IMR-90 (cell line): ENCODE results near the gene C22orf39. TPM values are rescaled to one million over a fixed set of nuclear protein-coding genes. Genes with fewer than 3 reads are reported as not detected.

Experiments used
- ATAC-seq: fragments of 200-7000 bp; cut with Tn5 transposase; 2 replicates; pipeline ENCODE4 v1.9.1; 2020; ENCODE audit warnings: low read depth, mild to moderate bottlenecking, moderate library complexity
- BruUV-seq: library from RNA; stranded (reverse); fragments of 400-500 nt; replicated peaks from 2 replicates; lab custom pipeline; 2021; lab: Mats Ljungman, UMichigan
- CTCF ChIA-PET: fragments of 300-600 bp; formaldehyde crosslinking; extraction: SDS; loops from one replicate; lab custom pipeline; 2021; ENCODE audit warnings: antibody characterized with exemption; lab: Yijun Ruan, JAX
- POLR2A ChIA-PET: fragments of 300-600 bp; sonication (Branson Sonifier 250); formaldehyde crosslinking; loops from one replicate; lab custom pipeline; 2022; ENCODE audit warnings: antibody characterized with exemption; ENCODE audit not compliant: unreplicated experiment; lab: Charles Lee
- DNase-seq: peaks from one replicate; pipeline ENCODE4 v3.0.0; 2013
- H2AFZ ChIP-seq: replicated peaks from 2 replicates; pipeline ENCODE3; 2013; ENCODE audit warnings: low read length, mild to moderate bottlenecking; ENCODE audit not compliant: poor library complexity
- H2AK5ac ChIP-seq: 2 replicates; pipeline ENCODE4 v1.6.1; 2013; ENCODE audit warnings: low read depth, low read length, inconsistent platforms
- H2AK9ac ChIP-seq: replicated peaks from 2 replicates; pipeline ENCODE3; 2013; ENCODE audit warnings: mild to moderate bottlenecking, low read depth, low read length, moderate library complexity; ENCODE audit not compliant: poor library complexity
- H2BK120ac ChIP-seq: 2 replicates; pipeline ENCODE4 v1.6.1; 2013; ENCODE audit warnings: low read depth, low read length, inconsistent platforms
- H2BK15ac ChIP-seq: 3 replicates; pipeline ENCODE4 v1.6.1; 2013; ENCODE audit warnings: low read depth, low read length, inconsistent platforms
- H2BK20ac ChIP-seq: 2 replicates; pipeline ENCODE4 v1.6.1; 2013; ENCODE audit warnings: low read depth, mild to moderate bottlenecking, inconsistent platforms, low read length, moderate library complexity
- H2BK5ac ChIP-seq: 2 replicates; pipeline ENCODE4 v1.6.1; 2013; ENCODE audit warnings: mild to moderate bottlenecking, low read depth, low read length, inconsistent platforms; ENCODE audit not compliant: poor library complexity, severe bottlenecking
- H3K14ac ChIP-seq: replicated peaks from 2 replicates; pipeline ENCODE4 v1.6.1; 2013; ENCODE audit warnings: low read depth, low read length, inconsistent platforms
- H3K18ac ChIP-seq: 2 replicates; pipeline ENCODE4 v1.6.1; 2013; ENCODE audit warnings: low read depth, low read length, control low read depth
- H3K23ac ChIP-seq: 2 replicates; pipeline ENCODE4 v1.6.1; 2013; ENCODE audit warnings: low read depth, low read length, inconsistent platforms
- H3K27ac ChIP-seq: 2 replicates; pipeline ENCODE4 v1.5.1; 2013; ENCODE audit warnings: mild to moderate bottlenecking, control low read depth, low read length; ENCODE audit not compliant: insufficient read depth
- H3K27me3 ChIP-seq: 2 replicates; pipeline ENCODE4 v1.6.1; 2013; ENCODE audit warnings: low read length; ENCODE audit not compliant: control insufficient read depth, insufficient read depth
- H3K36me3 ChIP-seq: 2 replicates; pipeline ENCODE4 v1.6.1; 2013; ENCODE audit warnings: low read length, mixed read lengths; ENCODE audit not compliant: control insufficient read depth, insufficient read depth
- H3K4ac ChIP-seq: 2 replicates; pipeline ENCODE4 v1.6.1; 2013; ENCODE audit warnings: low read depth, low read length, inconsistent platforms
- H3K4me1 ChIP-seq: 2 replicates; pipeline ENCODE4 v1.6.1; 2013; ENCODE audit warnings: low read length, mixed read lengths; ENCODE audit not compliant: control insufficient read depth, insufficient read depth
- H3K4me2 ChIP-seq: 2 replicates; pipeline ENCODE4 v1.6.1; 2013; ENCODE audit warnings: low read depth, mild to moderate bottlenecking, control low read depth, low read length, moderate library complexity
- H3K4me3 ChIP-seq: 2 replicates; pipeline ENCODE4 v1.5.1; 2013; ENCODE audit warnings: low read depth, mild to moderate bottlenecking, control low read depth, low read length, moderate library complexity; ENCODE audit not compliant: insufficient read depth
- H3K56ac ChIP-seq: 2 replicates; pipeline ENCODE4 v1.6.1; 2013; ENCODE audit warnings: low read length, inconsistent platforms; ENCODE audit not compliant: insufficient read depth; ENCODE audit errors: extremely low read depth
- H3K79me1 ChIP-seq, 2 experiments: 2 replicates each; pipeline ENCODE4 v1.6.1; 2013; ENCODE audit warnings: low read length in 2 of 2, inconsistent platforms in 1 of 2, low read depth in 1 of 2
- H3K9ac ChIP-seq: 2 replicates; pipeline ENCODE4 v1.6.1; 2013; ENCODE audit warnings: low read depth, low read length, control low read depth
- H3K9me1 ChIP-seq: 2 replicates; pipeline ENCODE4 v1.6.1; 2013; ENCODE audit warnings: low read length, inconsistent platforms; ENCODE audit not compliant: insufficient read depth
- H3K9me3 ChIP-seq: 2 replicates; pipeline ENCODE4 v1.6.1; 2013; ENCODE audit warnings: low read length; ENCODE audit not compliant: control insufficient read depth, insufficient read depth
- H4K20me1 ChIP-seq: 2 replicates; pipeline ENCODE4 v1.6.1; 2013; ENCODE audit warnings: low read length, inconsistent platforms; ENCODE audit not compliant: insufficient read depth
- H4K5ac ChIP-seq: 2 replicates; pipeline ENCODE4 v1.6.1; 2013; ENCODE audit warnings: mild to moderate bottlenecking, low read depth, low read length, control low read depth
- H4K8ac ChIP-seq, 2 experiments: 2 replicates each; pipeline ENCODE4 v1.6.1; 2013; ENCODE audit warnings: low read depth in 2 of 2, low read length in 2 of 2, control low read depth in 1 of 2, inconsistent platforms in 1 of 2
- H4K91ac ChIP-seq: 2 replicates; pipeline ENCODE4 v1.6.1; 2013; ENCODE audit warnings: low read depth, low read length, inconsistent platforms; ENCODE audit not compliant: insufficient read depth
- BHLHE40 ChIP-seq: fragments of 150-350 bp; IDR thresholded peaks from 2 replicates; pipeline ENCODE4 v1.6.1; 2016; ENCODE audit warnings: mild to moderate bottlenecking, low read depth, low read length
- NFE2L2 ChIP-seq: fragments of 150-350 bp; IDR thresholded peaks from 2 replicates; pipeline ENCODE4 v1.6.1; 2016; ENCODE audit warnings: low read depth, mild to moderate bottlenecking, low read length
- RAD21 ChIP-seq: IDR thresholded peaks from 2 replicates; pipeline ENCODE4 v1.6.1; 2012; ENCODE audit warnings: low read length, improper control_type of control experiment
- WGBS, 2 experiments: methylation state at CpG; one replicate each; pipeline versions ENCODE4 v1.1.5 to v1.1.7; 2013; ENCODE audit warnings: missing lambda C conversion rate in 2 of 2; ENCODE audit not compliant: insufficient read length in 1 of 2; ENCODE audit errors: extremely low coverage in 2 of 2; 5-methylcytosine and 5-hydroxymethylcytosine counted together
- dilution Hi-C: fragments of 300-500 bp; cut with HindIII; formaldehyde crosslinking; loops from one replicate; pipeline ENCODE4 v1.14.3; 2018; ENCODE audit warnings: low sequenced_read_pairs; ENCODE audit not compliant: unreplicated experiment
- in situ Hi-C: fragments of 300-500 bp; cut with MboI; formaldehyde crosslinking; loops from 3 replicates; pipeline ENCODE4 v1.14.3; 2019; ENCODE audit warnings: low sequenced_read_pairs, inconsistent platforms, mixed read lengths
- intact Hi-C: fragments of 100-400 bp; cut with micrococcal nuclease; formaldehyde crosslinking; loops from 2 replicates; pipeline ENCODE4 v1.10.0; 2022
- polyA plus RNA-seq, 3 experiments: library from polyadenylated mRNA; depleted of rRNA; stranded (reverse); fragments of >200 nt; gene quantifications; 2 replicates each; pipeline ENCODE4 v1.2.3, GENCODE V29; 2012; ENCODE audit warnings: low replicate concordance in 1 of 3
- total RNA-seq: library from RNA; depleted of rRNA; stranded (reverse); fragments of >200 nt; gene quantifications from 2 replicates; pipeline ENCODE4 v1.2.3, GENCODE V29; 2012

The C22orf39 gene
- total and polyA plus RNA-seq, 2 of the 4 experiments (the other 2 are of a cell fraction) = 8.2 to 8.9 TPM

DNA sequence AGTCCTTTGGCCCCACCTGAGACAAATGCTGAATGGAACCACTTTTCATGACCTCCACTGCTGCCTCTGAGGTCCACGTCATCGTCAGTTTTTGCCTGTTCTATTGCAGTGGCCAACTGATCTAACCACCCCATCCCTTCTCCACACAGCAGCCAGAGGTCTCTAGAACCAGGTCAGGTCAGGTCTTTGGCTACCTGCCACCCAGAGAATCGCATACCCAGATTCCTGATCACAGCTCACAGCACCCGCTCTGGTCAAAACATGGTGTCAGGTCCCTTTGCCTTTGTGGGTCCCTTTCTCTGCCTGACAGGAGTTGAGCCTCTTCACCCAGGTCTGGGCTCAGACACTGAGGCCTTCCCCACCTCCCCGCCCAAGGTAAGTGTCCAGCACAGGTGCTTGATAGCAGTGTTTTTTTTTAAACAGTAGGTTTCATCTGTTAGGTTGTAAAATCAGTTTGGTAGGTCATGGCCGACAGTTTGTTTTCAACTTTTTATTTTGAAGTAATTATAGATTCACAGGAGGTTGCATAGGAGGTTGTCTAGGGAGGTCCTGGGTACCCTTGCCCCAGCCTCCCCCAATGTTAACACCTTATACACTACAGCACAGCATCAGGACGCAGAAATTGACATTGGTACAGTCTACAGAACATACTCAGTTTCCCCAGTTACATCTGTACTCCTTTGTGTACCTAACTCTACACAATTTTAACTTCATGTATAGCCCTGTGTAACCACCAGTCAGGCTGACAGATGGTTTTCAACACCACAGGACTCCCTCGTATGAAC is 6.9 kb downstream of the C22orf39 start:
- H3K9me1 ChIP-seq = peaks cover 3% of the 10 kb centered on the region; the same call in 1 of the 2 replicates
- intact Hi-C loops (no loop called here), in situ Hi-C loops (loop anchor here (10.0 kb wide), 1 partner anchor 56 kb away; no protein-coding TSS in a partner anchor), dilution Hi-C loops (no loop called here)
- no peak overlapping the region for H3K23ac ChIP-seq
- no peak overlapping the region for H2AK5ac ChIP-seq
- no peak overlapping the region for H2AFZ ChIP-seq
- no peak overlapping the region for H2BK5ac ChIP-seq
- no peak overlapping the region for H3K14ac ChIP-seq
- H3K56ac ChIP-seq = no peak overlapping the region
- DNase-seq (no peak), ATAC-seq (no peak)
- H3K4ac ChIP-seq = no peak overlapping the region
- peaks cover 20% of the 10 kb centered on the region for H4K20me1 ChIP-seq
- no peak overlapping the region for H3K27ac ChIP-seq
- H3K27me3 ChIP-seq = no peaks in the 10 kb centered on the region
- H3K36me3 ChIP-seq = peaks cover 21% of the 10 kb centered on the region
- H4K91ac ChIP-seq = no peak overlapping the region
- BruUV-seq = no TSS peak
- no peak overlapping the region for H4K5ac ChIP-seq
- no peaks in the 10 kb centered on the region for H3K9me3 ChIP-seq
- H4K8ac ChIP-seq = no peak overlapping the region
- 95% methylated on average over 3 of the region's 8 CpGs; no CpG with 5 or more reads in 1 of the 2 experiments for WGBS, 2 experiments
- H2AK9ac ChIP-seq = no peak overlapping the region
- H3K4me3 ChIP-seq = no peak overlapping the region
- H2BK20ac ChIP-seq = no peak overlapping the region
- TF ChIP-seq RAD21 (no peak), BHLHE40 (no peak), NFE2L2 (no peak)
- ChIA-PET POLR2A (no interaction called here), CTCF (no interaction called here)
- H2BK15ac ChIP-seq = no peak overlapping the region
- no peak overlapping the region for H3K18ac ChIP-seq
- no peak overlapping the region for H2BK120ac ChIP-seq
- H3K4me2 ChIP-seq = no peak overlapping the region
- no peaks in the 10 kb centered on the region for H3K4me1 ChIP-seq
- H3K9ac ChIP-seq = no peak overlapping the region
- peaks cover 29 to 57% of the 10 kb centered on the region in 2 experiments for H3K79me1 ChIP-seq
